Astrocyte (in vitro differentiated cells and primary cell): ENCODE data around the gene SGPP1.

Experiments
- EZH2 ChIP-seq: IDR thresholded peaks from 2 replicates; pipeline ENCODE4 v1.6.1; 2012; ENCODE audit warnings: mild to moderate bottlenecking, low read length, inconsistent platforms; ENCODE audit not compliant: insufficient read depth
- TF ChIP-seq, protein P1 (sequence below): IDR thresholded peaks from 2 replicates; pipeline ENCODE4 v1.5.1; 2011; ENCODE audit warnings: low read depth, mild to moderate bottlenecking, inconsistent platforms, low read length, moderate library complexity; ENCODE audit not compliant: insufficient read depth

DNA sequence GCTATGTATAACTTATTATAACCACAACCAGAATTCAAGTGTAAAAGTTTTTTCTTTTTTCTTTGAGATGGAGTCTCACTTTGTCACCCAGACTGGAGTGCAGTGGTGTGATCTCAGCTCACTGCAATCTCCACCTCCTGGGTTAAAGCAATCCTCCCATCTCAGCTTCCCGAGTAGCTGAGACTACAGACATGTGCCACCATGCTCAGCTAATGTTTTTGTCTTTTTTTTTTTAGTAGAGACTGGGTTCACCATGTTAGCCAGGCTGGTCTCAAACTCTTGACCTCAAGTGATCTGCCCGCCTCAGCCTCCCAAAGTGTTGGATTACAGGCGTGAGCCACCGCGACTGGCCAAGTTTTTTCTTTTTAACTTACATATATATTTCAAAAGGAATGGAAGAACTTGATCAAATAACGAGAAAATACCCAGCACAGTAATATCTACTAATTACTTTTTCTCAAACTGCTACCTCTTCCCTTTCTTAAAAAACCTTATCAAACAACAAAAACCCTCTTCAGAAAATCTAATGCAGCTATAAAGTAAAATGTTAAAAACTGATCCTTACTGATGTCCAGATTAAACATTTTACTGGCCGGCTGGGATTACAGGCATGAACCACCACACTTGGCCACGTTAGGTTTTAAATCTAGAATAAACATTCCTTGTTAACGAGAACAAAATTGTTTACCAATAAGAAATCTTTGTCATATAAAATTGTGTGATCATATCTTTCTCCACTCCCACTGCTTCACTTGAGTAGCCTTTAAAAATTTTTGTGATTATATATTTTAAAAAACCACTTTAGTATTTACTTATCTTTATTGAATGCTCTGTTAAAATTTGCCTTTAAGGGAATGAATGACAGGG, 44.9 kb downstream of the SGPP1 start:
- no peak for TF ChIP-seq EZH2
- TF ChIP-seq, protein P1, sequence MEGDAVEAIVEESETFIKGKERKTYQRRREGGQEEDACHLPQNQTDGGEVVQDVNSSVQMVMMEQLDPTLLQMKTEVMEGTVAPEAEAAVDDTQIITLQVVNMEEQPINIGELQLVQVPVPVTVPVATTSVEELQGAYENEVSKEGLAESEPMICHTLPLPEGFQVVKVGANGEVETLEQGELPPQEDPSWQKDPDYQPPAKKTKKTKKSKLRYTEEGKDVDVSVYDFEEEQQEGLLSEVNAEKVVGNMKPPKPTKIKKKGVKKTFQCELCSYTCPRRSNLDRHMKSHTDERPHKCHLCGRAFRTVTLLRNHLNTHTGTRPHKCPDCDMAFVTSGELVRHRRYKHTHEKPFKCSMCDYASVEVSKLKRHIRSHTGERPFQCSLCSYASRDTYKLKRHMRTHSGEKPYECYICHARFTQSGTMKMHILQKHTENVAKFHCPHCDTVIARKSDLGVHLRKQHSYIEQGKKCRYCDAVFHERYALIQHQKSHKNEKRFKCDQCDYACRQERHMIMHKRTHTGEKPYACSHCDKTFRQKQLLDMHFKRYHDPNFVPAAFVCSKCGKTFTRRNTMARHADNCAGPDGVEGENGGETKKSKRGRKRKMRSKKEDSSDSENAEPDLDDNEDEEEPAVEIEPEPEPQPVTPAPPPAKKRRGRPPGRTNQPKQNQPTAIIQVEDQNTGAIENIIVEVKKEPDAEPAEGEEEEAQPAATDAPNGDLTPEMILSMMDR, result no peak
